ENCODE measurements around the gene DMAP1.

- no peak for TF ChIP-seq CTCF (IDR thresholded peaks at IDR 0.05)
- TF ChIP-seq POLR2A (IDR thresholded peaks at IDR 0.05), result no peak
- no peak for TF ChIP-seq POLR2AphosphoS5 (IDR thresholded peaks at IDR 0.05)
- TF ChIP-seq EP300 (IDR thresholded peaks at IDR 0.05), result no peak
Measured at GRCh38 chr1:44262414-44262813, 49.1 kb downstream of the DMAP1 start.
